CD14-positive monocyte (primary cell): ENCODE data around the gene MKNK1. TPM values are rescaled to one million over a fixed set of nuclear protein-coding genes. Genes with fewer than 3 reads are reported as not detected.

ENCODE experiments used
- DNase-seq, 3 donors: peaks; one replicate each; pipeline ENCODE4 v3.0.0-alpha.2; 2011 to 2022
- H2AFZ ChIP-seq: 2 replicates; pipeline ENCODE4 v1.6.0; 2012; ENCODE audit warnings: mild to moderate bottlenecking, low read depth, low read length, inconsistent platforms; ENCODE audit not compliant: insufficient read depth, poor library complexity, severe bottlenecking
- H3K27ac ChIP-seq, 2 donors: 1 replicate in 1 of 2; 2 replicates in 1 of 2; pipeline ENCODE4 v1.5.1; 2012 to 2013; ENCODE audit warnings: low read length in 2 of 2, control low read depth in 1 of 2, inconsistent platforms in 1 of 2, low read depth in 1 of 2, mild to moderate bottlenecking in 1 of 2
- H3K27me3 ChIP-seq, 2 donors: one replicate each; pipeline versions ENCODE4 v1.6.0 to v1.6.1; 2011 to 2013; ENCODE audit warnings: low read length in 2 of 2; ENCODE audit not compliant: control insufficient read depth in 2 of 2, insufficient read depth in 2 of 2
- H3K36me3 ChIP-seq, 2 donors: replicated peaks in 1 of 2; 1 replicate in 1 of 2; 2 replicates in 1 of 2; pipeline versions ENCODE4 v1.5.1 to v1.6.1; 2012 to 2013; ENCODE audit warnings: low read length in 2 of 2, control low read depth in 1 of 2, inconsistent platforms in 1 of 2, mild to moderate bottlenecking in 1 of 2; ENCODE audit not compliant: insufficient read depth in 2 of 2, control insufficient read depth in 1 of 2
- H3K4me1 ChIP-seq, 2 donors: 1 replicate in 1 of 2; 2 replicates in 1 of 2; pipeline versions ENCODE4 v1.5.1 to v1.6.1; 2012 to 2013; ENCODE audit warnings: low read length in 2 of 2, control low read depth in 1 of 2, inconsistent platforms in 1 of 2, mild to moderate bottlenecking in 1 of 2, moderate library complexity in 1 of 2; ENCODE audit not compliant: insufficient read depth in 2 of 2, control insufficient read depth in 1 of 2
- H3K4me2 ChIP-seq: replicated peaks from 2 replicates; pipeline ENCODE3; 2012; ENCODE audit warnings: low read length, moderate library complexity, mild to moderate bottlenecking; ENCODE audit not compliant: poor library complexity, severe bottlenecking; ENCODE audit errors: extremely low read depth
- H3K4me3 ChIP-seq, 3 experiments: fragments of 200-600 bp in 1 of 3; sonication (generic) in 1 of 3; replicated peaks in 1 of 3; 1 replicate in 2 of 3; 2 replicates in 1 of 3; pipeline ENCODE4 v1.5.1; 2011 to 2013; ENCODE audit warnings: low read length in 3 of 3, mild to moderate bottlenecking in 3 of 3, control low read depth in 2 of 3, low read depth in 2 of 3, inconsistent platforms in 1 of 3, moderate library complexity in 1 of 3
- H3K79me2 ChIP-seq: 2 replicates; pipeline ENCODE4 v1.6.0; 2012; ENCODE audit warnings: mild to moderate bottlenecking, control low read depth, inconsistent platforms, low read length, moderate library complexity; ENCODE audit not compliant: insufficient read depth
- H3K9ac ChIP-seq: 2 replicates; pipeline ENCODE4 v1.6.0; 2017; ENCODE audit warnings: low read length, mild to moderate bottlenecking; ENCODE audit not compliant: insufficient read depth, poor library complexity, severe bottlenecking
- H3K9me3 ChIP-seq, 2 donors: replicated peaks in 1 of 2; 1 replicate in 1 of 2; 2 replicates in 1 of 2; pipeline versions ENCODE4 v1.5.1 to v1.6.1; 2012 to 2013; ENCODE audit warnings: low read length in 2 of 2, control low read depth in 1 of 2; ENCODE audit not compliant: control insufficient read depth in 1 of 2, insufficient read depth in 1 of 2
- H4K20me1 ChIP-seq: 2 replicates; pipeline ENCODE4 v1.6.0; 2012; ENCODE audit warnings: mild to moderate bottlenecking, low read length, control low read depth, moderate library complexity; ENCODE audit not compliant: insufficient read depth
- H3K27ac Mint-ChIP-seq, 7 donors: one replicate each; pipeline ENCODE4 v1.8.0; 2020; ENCODE audit warnings: mild to moderate bottlenecking in 7 of 7, mixed read lengths in 7 of 7, moderate library complexity in 6 of 7, inconsistent platforms in 2 of 7
- H3K27me3 Mint-ChIP-seq, 3 donors: one replicate each; pipeline ENCODE4 v1.8.0; 2021 to 2022; ENCODE audit warnings: low read depth in 3 of 3, mild to moderate bottlenecking in 3 of 3, mixed read lengths in 3 of 3, moderate library complexity in 3 of 3, inconsistent platforms in 1 of 3
- H3K36me3 Mint-ChIP-seq, 2 donors: one replicate each; pipeline ENCODE4 v1.8.0; 2020; ENCODE audit warnings: mixed read lengths in 2 of 2, inconsistent platforms in 1 of 2, mild to moderate bottlenecking in 1 of 2
- H3K4me1 Mint-ChIP-seq: one replicate; pipeline ENCODE4 v1.8.0; 2020; ENCODE audit warnings: mild to moderate bottlenecking, mixed read lengths
- H3K4me3 Mint-ChIP-seq, 2 donors: one replicate each; pipeline ENCODE4 v1.8.0; 2020; ENCODE audit warnings: mild to moderate bottlenecking in 2 of 2, mixed read lengths in 2 of 2, moderate library complexity in 1 of 2
- H3K9me3 Mint-ChIP-seq, 7 donors: one replicate each; pipeline ENCODE4 v1.8.0; 2020 to 2022; ENCODE audit warnings: mixed read lengths in 7 of 7, mild to moderate bottlenecking in 6 of 7, moderate library complexity in 6 of 7, inconsistent platforms in 2 of 7
- CTCF ChIP-seq: fragments of 200-600 bp; IDR thresholded peaks from one replicate; pipeline ENCODE4 v1.8.0; 2022; ENCODE audit warnings: antibody characterized with exemption, mild to moderate bottlenecking
- WGBS: methylation state at CpG from one replicate; pipeline ENCODE4 v1.1.5; 2013; ENCODE audit warnings: missing lambda C conversion rate; ENCODE audit not compliant: insufficient coverage; 5-methylcytosine and 5-hydroxymethylcytosine counted together
- intact Hi-C, 2 donors: fragments of 100-400 bp; cut with micrococcal nuclease; formaldehyde crosslinking; loops; one replicate each; pipeline versions ENCODE4 v1.15.0 to v1.15.1; 2023
- polyA plus RNA-seq, 3 donors: library from polyadenylated mRNA; depleted of rRNA in 1 of 3; unstranded in 2 of 3; stranded (reverse) in 1 of 3; fragments of 300-500 nt in 2 of 3; fragments of >200 nt in 1 of 3; fragmentation: Illumina TruSeq in 2 of 3; gene quantifications; 1 replicate in 2 of 3; 2 replicates in 1 of 3; pipeline ENCODE4 v1.2.3, GENCODE V29; 2012 to 2021

The MKNK1 gene
- polyA plus RNA-seq, 3 donors, result 38.2 to 144 (median 38.6) TPM

GRCh38 chr1:46582972-46583371 is 21.1 kb downstream of the MKNK1 start:
- H3K9me3 ChIP-seq, result no peaks in the 10 kb centered on the region
- peaks cover 34% of the 10 kb centered on the region for H3K79me2 ChIP-seq
- H3K27me3 ChIP-seq, result no peaks in the 10 kb centered on the region
- peaks cover 90% of the 10 kb centered on the region for H3K4me1 Mint-ChIP-seq
- peak overlapping the region in 1 of 2 donors; percentile 86 for H3K27ac ChIP-seq
- H4K20me1 ChIP-seq, result peaks cover 33% of the 10 kb centered on the region
- H3K4me2 ChIP-seq, result peak overlapping the region; percentile 2
- peak overlapping the region in 1 of 3 experiments; percentile 27 for H3K4me3 ChIP-seq
- no peak overlapping the region for H2AFZ ChIP-seq
- no peak overlapping the region for H3K9ac ChIP-seq
- TF ChIP-seq CTCF, result no peak
- H3K27me3 Mint-ChIP-seq, result peaks cover 0 to 3% (median 0%) of the 10 kb centered on the region in 3 donors
- peak in 2 of 3 donors; percentile 35 to 39 for DNase-seq
- H3K4me1 ChIP-seq, result peaks cover 81 to 88% of the 10 kb centered on the region in 2 donors
- H3K27ac Mint-ChIP-seq, result peak overlapping the region; percentile 73 to 99 (median 86)
- H3K36me3 ChIP-seq, result peaks cover 24 to 50% of the 10 kb centered on the region in 2 donors
- 4% methylated on average over 3 of the region's 7 CpGs for WGBS
- H3K36me3 Mint-ChIP-seq, result peaks cover 44 to 57% of the 10 kb centered on the region in 2 donors
- peak overlapping the region in 1 of 2 donors; percentile 40 for H3K4me3 Mint-ChIP-seq
- intact Hi-C loops, result loop anchor here in 1 of 2 donors (1.0 to 5.0 kb wide), 2 partner anchors 11 to 34 kb away; partner anchors contain the start of gene MOB3C
- no peaks in the 10 kb centered on the region for H3K9me3 Mint-ChIP-seq

- H3K27ac ChIP-seq, result peak overlapping the region; percentile 50 to 86
- H2AFZ ChIP-seq, result no peak overlapping the region
- H3K27me3 ChIP-seq, result no peaks in the 10 kb centered on the region
- Mint-ChIP-seq H3K27ac (peak overlapping the region; percentile 81 to 99 (median 97)), H3K4me1 (peaks cover 81% of the 10 kb centered on the region), H3K36me3 (peaks cover 53 to 67% of the 10 kb centered on the region in 2 donors), H3K27me3 (peaks cover 0 to 3% (median under 1%) of the 10 kb centered on the region in 3 donors), H3K4me3 (peak overlapping the region in 1 of 2 donors; percentile 44), H3K9me3 (no peaks in the 10 kb centered on the region)
- peaks cover 29 to 59% of the 10 kb centered on the region in 2 donors for H3K36me3 ChIP-seq
- H3K9me3 ChIP-seq, result no peaks in the 10 kb centered on the region
- peak overlapping the region in 1 of 3 experiments; percentile 42 for H3K4me3 ChIP-seq
- DNase-seq, result peak; percentile 64 to 85 (median 68)
- peak overlapping the region; percentile 33 for H3K4me2 ChIP-seq
- H3K79me2 ChIP-seq, result peaks cover 34% of the 10 kb centered on the region
- intact Hi-C loops, result loop anchor here in 1 of 2 donors (5.0 kb wide), 1 partner anchor 35 kb away; the partner anchor contains the start of gene MOB3C
- 50% methylated on average over 2 of the region's 4 CpGs for WGBS
- no peak for TF ChIP-seq CTCF
- H3K4me1 ChIP-seq, result peaks cover 72 to 77% of the 10 kb centered on the region in 2 donors
- peak overlapping the region; percentile 9 for H3K9ac ChIP-seq
- peaks cover 24% of the 10 kb centered on the region for H4K20me1 ChIP-seq
These were observed 22.2 kb downstream of the MKNK1 start for GRCh38 chr1:46581681-46582455.
